Mucosa of rectum (tissue), 2 donors: ENCODE measurements around the gene BIRC6.
"Not testable (repeated sequence)": the region's sequence is repeated elsewhere in the genome, so short reads cannot be mapped to it uniquely, and the experiment has no call there.

Experiments used
- H3K27ac ChIP-seq, 2 donors: one replicate each; pipeline ENCODE4 v1.7.0; 2013; ENCODE audit warnings: inconsistent platforms in 2 of 2, low read depth in 2 of 2, low read length in 2 of 2
- H3K27me3 ChIP-seq, 2 donors: one replicate each; pipeline ENCODE4 v1.7.0; 2013; ENCODE audit warnings: low read length in 2 of 2; ENCODE audit not compliant: control insufficient read depth in 2 of 2, insufficient read depth in 2 of 2
- H3K36me3 ChIP-seq, 2 donors: one replicate each; pipeline ENCODE4 v1.7.0; 2013; ENCODE audit warnings: low read length in 2 of 2; ENCODE audit not compliant: control insufficient read depth in 2 of 2, insufficient read depth in 2 of 2
- H3K4me1 ChIP-seq, 2 donors: one replicate each; pipeline ENCODE4 v1.7.0; 2013; ENCODE audit warnings: low read length in 2 of 2, mild to moderate bottlenecking in 1 of 2; ENCODE audit not compliant: control insufficient read depth in 2 of 2, insufficient read depth in 2 of 2
- H3K4me3 ChIP-seq, 2 donors: one replicate each; pipeline ENCODE4 v1.7.0; 2013; ENCODE audit warnings: low read length in 2 of 2
- H3K9ac ChIP-seq, 2 donors: one replicate each; pipeline ENCODE4 v1.7.0; 2013; ENCODE audit warnings: low read length in 2 of 2, low read depth in 1 of 2, mild to moderate bottlenecking in 1 of 2
- H3K9me3 ChIP-seq, 2 donors: one replicate each; pipeline ENCODE4 v1.7.0; 2013; ENCODE audit warnings: low read length in 2 of 2; ENCODE audit not compliant: control insufficient read depth in 2 of 2
- donor health status: healthy.
- donor health status: Normal muscosa, but diverticular disease.

Gene BIRC6, protein sequence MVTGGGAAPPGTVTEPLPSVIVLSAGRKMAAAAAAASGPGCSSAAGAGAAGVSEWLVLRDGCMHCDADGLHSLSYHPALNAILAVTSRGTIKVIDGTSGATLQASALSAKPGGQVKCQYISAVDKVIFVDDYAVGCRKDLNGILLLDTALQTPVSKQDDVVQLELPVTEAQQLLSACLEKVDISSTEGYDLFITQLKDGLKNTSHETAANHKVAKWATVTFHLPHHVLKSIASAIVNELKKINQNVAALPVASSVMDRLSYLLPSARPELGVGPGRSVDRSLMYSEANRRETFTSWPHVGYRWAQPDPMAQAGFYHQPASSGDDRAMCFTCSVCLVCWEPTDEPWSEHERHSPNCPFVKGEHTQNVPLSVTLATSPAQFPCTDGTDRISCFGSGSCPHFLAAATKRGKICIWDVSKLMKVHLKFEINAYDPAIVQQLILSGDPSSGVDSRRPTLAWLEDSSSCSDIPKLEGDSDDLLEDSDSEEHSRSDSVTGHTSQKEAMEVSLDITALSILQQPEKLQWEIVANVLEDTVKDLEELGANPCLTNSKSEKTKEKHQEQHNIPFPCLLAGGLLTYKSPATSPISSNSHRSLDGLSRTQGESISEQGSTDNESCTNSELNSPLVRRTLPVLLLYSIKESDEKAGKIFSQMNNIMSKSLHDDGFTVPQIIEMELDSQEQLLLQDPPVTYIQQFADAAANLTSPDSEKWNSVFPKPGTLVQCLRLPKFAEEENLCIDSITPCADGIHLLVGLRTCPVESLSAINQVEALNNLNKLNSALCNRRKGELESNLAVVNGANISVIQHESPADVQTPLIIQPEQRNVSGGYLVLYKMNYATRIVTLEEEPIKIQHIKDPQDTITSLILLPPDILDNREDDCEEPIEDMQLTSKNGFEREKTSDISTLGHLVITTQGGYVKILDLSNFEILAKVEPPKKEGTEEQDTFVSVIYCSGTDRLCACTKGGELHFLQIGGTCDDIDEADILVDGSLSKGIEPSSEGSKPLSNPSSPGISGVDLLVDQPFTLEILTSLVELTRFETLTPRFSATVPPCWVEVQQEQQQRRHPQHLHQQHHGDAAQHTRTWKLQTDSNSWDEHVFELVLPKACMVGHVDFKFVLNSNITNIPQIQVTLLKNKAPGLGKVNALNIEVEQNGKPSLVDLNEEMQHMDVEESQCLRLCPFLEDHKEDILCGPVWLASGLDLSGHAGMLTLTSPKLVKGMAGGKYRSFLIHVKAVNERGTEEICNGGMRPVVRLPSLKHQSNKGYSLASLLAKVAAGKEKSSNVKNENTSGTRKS (N-terminal part only)

GRCh38 chr2:32356681-32357317 lies at the start of gene BIRC6:
BIRC6 (plus strand) TSS chr2:32357023; CDS start chr2:32357162, 139 bp downstream.
- H3K9me3 ChIP-seq: no peaks in the 10 kb centered on the region
- H3K27me3 ChIP-seq: no peaks in the 10 kb centered on the region
- H3K4me3 ChIP-seq: peak within 1 kb of the TSS; percentile 80 to 97
- H3K36me3 ChIP-seq: peaks cover 0 to 6% of the 10 kb centered on the region in 2 donors
- H3K4me1 ChIP-seq: peaks cover 17 to 22% of the 10 kb centered on the region in 2 donors
- peak within 1 kb of the TSS; percentile 95 to 98 for H3K27ac ChIP-seq
- peak within 1 kb of the TSS; percentile 92 to 94 for H3K9ac ChIP-seq

DNA sequence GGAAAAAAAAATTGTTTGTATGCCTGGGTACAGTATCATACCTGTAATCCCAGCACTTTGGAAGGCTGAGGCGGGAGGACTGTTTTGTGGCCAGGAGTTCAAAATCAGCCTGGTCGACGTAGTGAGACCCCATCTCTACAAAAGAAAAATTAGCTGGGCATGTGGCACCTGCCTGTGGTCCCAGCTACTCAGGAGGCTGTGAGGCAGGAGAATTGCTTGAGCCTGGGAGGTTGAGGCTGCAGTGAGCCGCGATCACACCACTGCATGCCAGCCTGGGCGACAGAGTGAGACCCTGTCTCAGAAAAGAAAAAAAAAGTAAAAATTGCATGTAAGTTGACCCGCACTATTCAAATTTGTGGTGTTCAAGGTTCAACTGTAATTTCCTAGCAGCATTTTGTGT lies 46.2 kb upstream of the BIRC6 start:
- Histone ChIP-seq H3K4me1 (no peaks in the 10 kb centered on the region), H3K27ac (no peak overlapping the region), H3K9me3 (no peaks in the 10 kb centered on the region), H3K9ac (no peak overlapping the region), H3K36me3 (peaks cover 3 to 14% of the 10 kb centered on the region in 2 donors), H3K4me3 (no peak overlapping the region), H3K27me3 (no peaks in the 10 kb centered on the region)

DNA sequence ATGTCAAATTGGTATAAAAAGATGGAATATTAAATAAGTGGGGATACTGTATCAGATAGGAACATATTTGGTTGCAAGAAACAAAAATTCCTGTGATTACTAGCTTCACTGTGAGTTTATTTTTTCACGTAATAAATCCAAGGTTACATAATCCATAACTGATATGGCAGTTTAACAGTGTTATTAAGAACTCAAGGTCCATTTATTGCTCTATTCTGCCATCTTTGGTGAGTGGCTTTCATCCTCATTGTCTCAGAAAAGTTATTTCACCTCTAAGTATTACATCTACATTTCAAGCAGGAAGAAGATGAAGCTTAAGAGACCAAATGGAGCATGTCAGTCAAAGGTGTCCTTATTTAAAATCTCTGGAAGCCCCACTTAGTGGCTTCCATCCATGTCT lies 41.9 kb upstream of the BIRC6 start:
- Histone ChIP-seq H3K9me3 (no peaks in the 10 kb centered on the region), H3K36me3 (peaks cover 0 to 5% of the 10 kb centered on the region in 2 donors), H3K9ac (no peak overlapping the region), H3K4me1 (no peaks in the 10 kb centered on the region), H3K4me3 (no peak overlapping the region), H3K27ac (no peak overlapping the region), H3K27me3 (no peaks in the 10 kb centered on the region)

GRCh38 chr2:32328679-32329078 lies 28.1 kb upstream of the BIRC6 start:
- H3K4me3 ChIP-seq, H3K27me3 ChIP-seq, H3K9ac ChIP-seq, H3K36me3 ChIP-seq, H3K9me3 ChIP-seq: not testable (repeated sequence)
- H3K27ac ChIP-seq: peak overlapping the region; percentile 58 to 71
- H3K4me1 ChIP-seq: peaks cover 13 to 23% of the 10 kb centered on the region in 2 donors

DNA sequence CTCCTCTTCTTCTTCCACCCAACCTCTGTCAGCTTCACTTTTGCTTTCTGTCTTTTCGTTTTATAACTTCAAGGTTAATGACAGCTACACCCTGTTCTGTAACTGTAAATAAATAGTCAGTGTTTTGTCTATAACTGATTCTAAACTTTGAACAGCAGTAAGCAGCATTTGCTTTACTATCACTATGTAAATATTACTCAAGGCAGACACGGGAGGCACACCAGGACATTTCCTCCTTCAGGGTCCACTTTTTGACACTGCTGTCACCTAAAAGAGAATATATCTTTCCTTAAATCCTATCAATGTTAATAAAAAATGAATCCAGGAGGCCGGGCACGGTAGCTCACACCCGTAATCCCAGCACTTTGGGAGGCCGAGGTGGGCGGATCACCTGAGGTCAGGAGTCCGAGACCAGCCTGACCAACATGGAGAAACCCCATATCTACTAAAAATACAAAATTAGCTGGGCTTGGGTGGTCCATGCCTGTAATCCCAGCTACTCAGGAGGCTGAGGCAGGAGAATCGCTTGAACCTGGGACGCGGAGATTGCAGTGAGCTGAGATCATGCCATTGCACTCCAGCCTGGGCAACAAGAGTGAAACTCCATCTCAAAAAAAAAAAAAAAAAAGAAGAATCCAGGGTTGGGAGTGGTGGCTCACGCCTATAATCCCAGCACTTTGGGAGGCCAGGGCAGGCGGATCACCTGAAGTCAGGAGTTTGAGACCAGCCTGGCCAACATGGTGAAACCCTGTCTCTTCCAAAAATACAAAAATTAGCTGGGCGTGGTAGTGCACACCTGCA lies 27.4 kb upstream of the BIRC6 start:
- H3K4me1 ChIP-seq: peaks cover 13 to 23% of the 10 kb centered on the region in 2 donors
- peak overlapping the region in 1 of 2 donors; percentile 48 for H3K4me3 ChIP-seq
- peak overlapping the region in 1 of 2 donors; percentile 51 for H3K9ac ChIP-seq
- not testable (repeated sequence) for H3K36me3 ChIP-seq, H3K27me3 ChIP-seq, H3K9me3 ChIP-seq
- peak overlapping the region; percentile 85 for H3K27ac ChIP-seq

DNA sequence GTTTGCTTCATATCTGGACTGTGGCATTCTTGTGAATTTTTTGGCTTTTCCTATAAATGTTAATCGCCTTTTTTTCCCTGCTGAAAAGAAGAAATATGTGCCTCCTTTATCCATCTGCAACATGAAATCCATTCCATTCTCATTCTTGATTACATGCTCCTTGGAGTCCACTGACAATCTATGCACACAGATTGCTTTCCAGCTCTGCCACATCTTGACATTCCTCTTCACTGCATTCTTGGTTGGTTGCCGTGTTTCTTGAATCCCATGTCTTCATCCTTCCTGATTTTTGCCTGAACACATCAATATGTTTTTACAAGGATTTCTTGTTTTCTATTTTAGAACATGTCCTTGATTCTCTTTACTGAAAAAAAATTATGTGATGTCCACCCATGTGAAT lies 26.7 kb upstream of the BIRC6 start:
- Histone ChIP-seq H3K4me3 (no peak overlapping the region), H3K27me3 (no peaks in the 10 kb centered on the region), H3K9ac (no peak overlapping the region), H3K9me3 (no peaks in the 10 kb centered on the region), H3K4me1 (peaks cover 13 to 23% of the 10 kb centered on the region in 2 donors), H3K27ac (peak overlapping the region; percentile 85), H3K36me3 (no peaks in the 10 kb centered on the region)

- Histone ChIP-seq H3K4me1 (peaks cover 3 to 8% of the 10 kb centered on the region in 2 donors), H3K9me3 (no peaks in the 10 kb centered on the region), H3K27ac (no peak overlapping the region), H3K9ac (no peak overlapping the region), H3K4me3 (no peak overlapping the region), H3K36me3 (no peaks in the 10 kb centered on the region), H3K27me3 (no peaks in the 10 kb centered on the region)
Observed at GRCh38 chr2:32342801-32343200, 14.0 kb upstream of the BIRC6 start.

DNA sequence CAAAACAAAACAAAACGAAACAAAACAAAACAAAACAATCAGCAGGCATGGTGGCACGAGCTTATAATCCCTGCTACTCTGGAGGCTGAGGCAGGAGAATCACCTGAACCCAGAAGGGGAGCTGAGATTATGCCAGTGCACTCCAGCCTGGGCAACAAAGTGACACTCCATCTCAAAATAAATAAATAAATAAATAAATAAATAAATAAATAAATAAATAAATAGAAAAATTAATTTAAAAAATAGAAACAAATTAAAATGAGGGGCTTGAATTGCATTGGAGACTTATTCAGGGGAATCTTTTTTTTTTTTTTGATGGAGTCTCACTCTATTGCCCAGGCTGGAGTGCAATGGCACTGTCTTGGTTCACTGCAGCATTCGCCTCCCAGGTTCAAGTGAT lies 6.0 kb upstream of the BIRC6 start:
- H3K9me3 ChIP-seq, H3K9ac ChIP-seq, H3K27ac ChIP-seq, H3K36me3 ChIP-seq, H3K4me3 ChIP-seq, H3K4me1 ChIP-seq, H3K27me3 ChIP-seq: not testable (repeated sequence)
